ENCODE data around the gene ZCCHC24.

- no peak for TF ChIP-seq MAX (IDR thresholded peaks at IDR 0.05)
- no peak for TF ChIP-seq GABPA (IDR thresholded peaks at IDR 0.05 in 1 of 2, conservative IDR thresholded peaks at IDR 0.05 in 1 of 2)
- TF ChIP-seq CTCF (IDR thresholded peaks at IDR 0.05; ENCODE audit: low read depth, low read length, missing input control): no peak
- no peak for TF ChIP-seq TAF1 (conservative IDR thresholded peaks at IDR 0.05)
These were observed 47.4 kb upstream of the ZCCHC24 start for GRCh38 chr10:79492839-79493238.

Measured in liver (tissue), 3 donors.